ENCODE measurements around the gene SPAG5.

SPAG5 gene

GRCh38 chr17:28530250-28530649 lies 68.6 kb downstream of the SPAG5 start:
- Mint-ChIP-seq H3K27ac (no peak overlapping the region), H3K9me3 (ENCODE audit: low read depth) (no peaks in the 10 kb centered on the region), H3K27me3 (no peaks in the 10 kb centered on the region), H3K4me1 (ENCODE audit: low read depth) (no peaks in the 10 kb centered on the region), H3K4me3 (no peak overlapping the region), H3K36me3 (no peaks in the 10 kb centered on the region)

- no peaks in the 10 kb centered on the region for H3K9me3 Mint-ChIP-seq (ENCODE audit: low read depth)
- H3K4me1 Mint-ChIP-seq (ENCODE audit: low read depth): no peaks in the 10 kb centered on the region
- no peak overlapping the region for H3K27ac Mint-ChIP-seq
- H3K4me3 Mint-ChIP-seq: no peak overlapping the region
- H3K36me3 Mint-ChIP-seq: no peaks in the 10 kb centered on the region
- H3K27me3 Mint-ChIP-seq: no peaks in the 10 kb centered on the region
Observed at GRCh38 chr17:28529013-28529400, 69.8 kb downstream of the SPAG5 start.

GRCh38 chr17:28528327-28529012 lies 70.4 kb downstream of the SPAG5 start:
- no peak overlapping the region for H3K27ac Mint-ChIP-seq
- H3K4me3 Mint-ChIP-seq: no peak overlapping the region
- no peaks in the 10 kb centered on the region for H3K4me1 Mint-ChIP-seq (ENCODE audit: low read depth)

GRCh38 chr17:28527859-28528258 lies 71.0 kb downstream of the SPAG5 start:
- Mint-ChIP-seq H3K27ac (no peak overlapping the region), H3K27me3 (no peaks in the 10 kb centered on the region), H3K9me3 (ENCODE audit: low read depth) (no peaks in the 10 kb centered on the region), H3K36me3 (no peaks in the 10 kb centered on the region), H3K4me3 (no peak overlapping the region), H3K4me1 (ENCODE audit: low read depth) (no peaks in the 10 kb centered on the region)

More at GRCh38 chr17:28528327-28529012, 70.4 kb downstream of the SPAG5 start:
- H3K9me3 Mint-ChIP-seq (ENCODE audit: low read depth): no peaks in the 10 kb centered on the region
- no peaks in the 10 kb centered on the region for H3K27me3 Mint-ChIP-seq
- no peaks in the 10 kb centered on the region for H3K36me3 Mint-ChIP-seq

All from activated naive CD8-positive, alpha-beta T cell (primary cell).